ENCODE results near the gene INPP4B.

INPP4B gene

GRCh38 chr4:142567620-142568451 lies 278.3 kb downstream of the INPP4B start:
- no peak for DNase-seq

- peak; percentile 44 to 52 for DNase-seq
These were observed 278.9 kb downstream of the INPP4B start for GRCh38 chr4:142567199-142567598.

DNA sequence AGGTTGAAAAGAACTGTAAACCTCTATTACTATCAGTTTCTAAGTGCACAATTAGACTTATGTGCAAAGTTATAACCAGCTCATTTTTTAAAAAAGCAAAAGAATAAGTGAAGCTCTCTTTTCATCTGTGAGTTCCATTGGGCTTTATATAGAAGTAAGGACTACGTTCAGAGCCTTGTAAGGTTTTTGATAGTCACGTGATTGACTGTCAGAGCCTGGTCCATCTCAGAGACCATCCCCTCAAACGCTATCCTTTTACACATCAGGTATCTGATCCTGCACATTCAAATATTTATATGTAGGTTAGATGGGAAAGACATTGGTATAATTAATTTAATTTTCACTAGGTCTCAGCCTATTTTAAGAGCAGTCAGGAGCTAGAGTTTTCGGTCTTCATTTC lies 279.3 kb downstream of the INPP4B start:
- DNase-seq: no peak

DNA sequence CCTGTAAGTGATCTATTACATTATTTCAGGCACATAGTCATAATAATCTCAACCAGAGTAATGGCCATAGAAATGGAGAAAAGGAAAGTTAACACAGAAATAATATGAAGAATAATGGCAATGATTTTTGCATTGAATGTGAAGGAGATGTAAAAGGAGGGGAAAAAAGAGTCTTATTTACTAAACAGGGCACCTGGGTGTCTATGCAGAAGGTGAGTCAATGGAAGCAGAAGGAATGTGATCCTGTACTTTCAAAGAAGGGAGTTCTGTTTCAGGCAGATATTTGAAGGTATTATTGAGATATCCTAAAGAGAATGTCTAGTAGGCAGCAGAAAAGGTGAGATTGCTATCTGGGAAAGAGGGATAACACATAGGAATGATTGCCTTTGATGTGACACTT lies 279.9 kb downstream of the INPP4B start:
- DNase-seq: no peak

- no peak for DNase-seq
These were observed 280.3 kb downstream of the INPP4B start for GRCh38 chr4:142565771-142566170.

DNA sequence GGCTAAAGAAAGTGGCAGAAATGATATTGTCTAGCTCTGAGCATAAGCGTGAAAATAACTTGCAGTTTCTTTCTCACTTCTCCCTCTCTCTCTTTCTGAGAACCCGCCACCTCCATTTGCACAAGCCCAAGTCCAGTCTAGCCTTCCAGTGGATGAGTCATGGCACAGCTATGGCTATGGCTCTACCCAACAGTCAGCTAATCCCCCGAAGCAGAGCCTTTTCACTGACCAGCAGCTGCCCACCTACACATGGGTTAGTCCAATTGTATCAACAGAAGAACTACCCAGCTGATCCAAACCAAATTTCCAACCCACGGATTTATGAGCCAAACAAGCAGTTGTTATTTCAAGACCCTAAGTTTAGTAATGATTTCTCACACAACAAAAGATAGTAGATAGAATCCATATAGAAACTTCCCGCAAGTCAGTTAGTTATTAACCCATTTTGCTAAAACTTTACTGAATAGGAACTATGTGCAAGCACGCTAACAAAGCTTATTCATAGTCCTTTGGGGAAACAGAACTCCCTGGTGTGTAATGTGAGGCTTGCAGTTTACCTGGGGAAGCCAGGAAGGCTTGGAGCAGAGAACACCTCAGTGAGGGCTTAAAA lies 282.3 kb downstream of the INPP4B start:
- no peak for DNase-seq

DNA sequence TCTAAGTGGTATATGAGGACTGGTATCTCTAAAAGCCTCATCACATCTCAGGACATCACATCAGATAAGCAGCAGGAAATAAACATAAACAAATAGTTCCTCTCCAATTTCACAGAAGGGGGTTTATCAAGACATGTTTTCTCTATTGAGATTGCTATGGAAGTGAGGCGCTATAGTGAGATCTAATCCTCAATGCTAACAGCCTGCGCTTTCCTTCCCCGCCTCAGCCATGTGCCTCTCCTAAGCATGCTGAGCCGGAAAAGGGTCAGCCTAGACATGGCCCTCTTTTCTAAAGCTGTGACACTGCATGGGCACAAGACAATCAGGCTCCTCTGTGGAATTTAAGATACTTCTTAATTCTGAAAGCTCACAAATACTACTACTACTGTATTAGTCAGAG lies 286.1 kb downstream of the INPP4B start:
- no peak for DNase-seq

GRCh38 chr4:142558851-142559250 lies 287.2 kb downstream of the INPP4B start:
- no peak for DNase-seq

DNA sequence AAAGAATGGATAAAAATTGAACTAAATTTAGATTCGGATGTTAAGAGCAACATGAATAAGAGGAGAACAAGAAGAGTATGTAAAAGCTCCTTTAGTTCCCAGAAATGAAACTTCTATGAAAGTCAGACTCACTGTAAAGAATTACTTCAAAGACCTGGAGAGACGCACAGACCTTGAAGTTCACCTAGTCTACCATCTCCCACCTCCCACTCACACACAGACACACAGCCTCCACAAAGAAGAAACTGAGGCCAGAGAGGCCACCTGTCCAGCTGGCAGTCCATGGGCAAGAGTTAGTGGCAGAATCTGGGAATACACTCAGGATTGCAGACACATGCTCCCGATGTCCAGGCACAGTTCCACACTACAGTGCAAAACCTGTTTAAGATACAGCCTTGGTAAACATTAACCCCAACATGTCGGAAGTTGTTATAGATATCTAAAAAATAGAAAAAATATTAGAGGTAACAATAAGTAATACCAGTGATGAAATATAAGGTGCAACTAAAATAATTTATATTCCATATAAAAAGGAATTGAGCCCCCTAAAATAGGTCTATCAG lies 288.8 kb downstream of the INPP4B start:
- DNase-seq: no peak

GRCh38 chr4:142556570-142557238 lies 289.4 kb downstream of the INPP4B start:
- DNase-seq: no peak

GRCh38 chr4:142556048-142556447 lies 290.1 kb downstream of the INPP4B start:
- DNase-seq: no peak

- DNase-seq: no peak
These were observed 291.7 kb downstream of the INPP4B start for GRCh38 chr4:142554412-142554811.

DNA sequence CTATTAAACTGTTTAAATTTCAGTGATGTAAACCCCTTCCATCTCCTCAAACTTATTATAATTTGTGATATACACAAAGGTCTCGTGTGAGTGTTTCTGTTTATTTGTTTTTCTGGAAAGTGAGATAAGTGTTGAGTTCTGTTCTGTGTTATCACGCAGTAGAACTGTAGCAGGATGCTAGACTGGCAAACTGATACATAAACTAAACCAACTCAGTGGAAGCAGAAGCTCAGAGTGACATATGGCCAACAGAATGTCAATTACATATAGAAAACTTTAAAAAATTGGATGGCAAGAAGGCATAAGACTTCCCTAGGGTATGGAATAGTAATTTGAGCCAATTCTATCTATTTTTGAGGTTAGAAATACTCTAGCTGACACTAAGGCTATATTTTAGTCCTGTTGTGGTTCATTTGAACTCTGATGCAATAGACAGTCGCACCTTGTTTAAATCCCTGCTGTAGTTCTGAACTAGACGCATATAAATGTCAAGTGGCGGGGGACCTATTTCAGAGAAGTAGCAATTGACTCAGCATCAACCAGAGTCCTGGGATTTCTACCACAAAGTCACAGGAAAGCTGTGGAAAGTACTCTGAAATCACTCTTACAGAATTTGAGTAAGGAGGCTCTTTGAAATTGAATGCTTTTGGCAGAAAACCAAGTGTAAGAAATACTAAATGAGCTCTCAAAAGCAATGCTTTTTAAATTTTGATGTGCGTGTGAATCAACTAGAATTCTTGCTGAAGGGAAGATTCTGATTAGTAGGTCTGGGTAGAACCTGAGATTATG lies 294.4 kb downstream of the INPP4B start:
- DNase-seq: no peak

- DNase-seq: no peak
These were observed 295.1 kb downstream of the INPP4B start for GRCh38 chr4:142550965-142551364.

DNA sequence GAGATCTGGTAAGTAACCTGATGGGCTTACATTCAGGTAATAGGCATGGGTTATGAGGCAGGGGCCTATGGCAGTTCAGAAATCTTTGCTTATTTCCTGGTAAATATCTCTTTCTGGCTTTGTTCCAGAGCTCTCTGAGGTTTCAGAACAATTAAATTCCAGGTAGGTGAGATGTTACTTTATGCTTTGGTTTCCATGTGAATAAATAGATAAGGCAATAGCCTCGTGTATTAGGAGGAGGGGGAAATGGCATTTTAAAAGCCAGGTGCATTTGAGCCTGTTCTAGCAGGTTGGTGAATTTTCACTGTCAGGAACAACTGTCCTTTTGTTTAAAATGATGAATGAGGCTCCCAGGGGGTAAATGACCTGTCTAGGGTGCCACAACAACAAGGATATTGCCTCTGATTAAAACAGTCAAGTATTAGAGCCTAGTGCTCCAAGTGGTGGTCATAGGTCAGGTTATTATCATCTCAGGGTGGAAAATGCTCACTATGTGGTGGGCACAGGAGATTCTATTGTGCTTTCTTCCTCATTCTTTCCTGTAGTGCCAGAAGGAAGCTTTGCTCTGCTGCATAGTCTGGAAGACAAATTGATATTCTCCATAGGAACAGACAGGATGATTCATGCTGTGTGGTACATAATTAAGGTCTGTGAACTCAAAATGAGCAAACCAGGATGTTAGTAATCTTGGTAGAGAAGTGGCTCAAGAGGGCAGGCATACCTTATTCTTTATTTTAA lies 296.2 kb downstream of the INPP4B start:
- DNase-seq: no peak

DNA sequence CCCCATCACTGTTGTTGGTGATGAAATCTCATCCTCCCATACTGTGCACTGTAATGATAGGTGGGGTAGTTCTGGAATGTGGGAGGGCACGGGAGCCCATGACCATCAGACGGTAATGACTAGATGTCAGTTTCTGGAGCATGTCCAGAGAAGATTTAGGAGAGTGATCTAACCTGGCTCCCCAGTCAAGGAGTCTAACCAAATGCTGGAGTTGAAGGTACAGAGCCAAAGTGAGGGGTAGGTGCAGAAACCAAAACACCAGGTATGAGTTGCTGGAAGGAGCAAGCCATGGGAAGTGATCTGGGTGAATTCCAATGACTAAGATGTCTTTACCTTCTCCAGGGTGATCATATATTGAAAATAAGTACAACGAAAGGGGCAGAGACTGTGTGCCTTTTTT lies 296.9 kb downstream of the INPP4B start:
- DNase-seq: no peak

DNA sequence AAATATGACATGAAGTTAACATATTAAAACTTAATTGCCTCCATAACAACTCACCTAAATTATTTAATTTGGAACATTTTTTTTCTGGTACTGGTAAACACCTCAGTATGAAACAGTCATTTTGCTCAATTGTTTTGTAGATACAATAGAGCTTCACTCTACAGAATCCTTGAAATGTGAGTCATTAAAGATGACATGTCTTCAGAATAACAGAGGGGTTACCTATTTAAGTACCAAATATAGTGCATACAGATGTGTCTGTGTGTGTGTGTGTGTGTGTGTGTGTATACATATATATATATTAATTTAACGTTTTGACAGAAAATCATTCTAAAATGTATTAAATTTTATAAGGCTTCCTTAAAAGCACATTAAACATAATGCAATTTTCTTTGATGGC lies 297.6 kb downstream of the INPP4B start:
- no peak for DNase-seq

- DNase-seq: no peak
These were observed 298.1 kb downstream of the INPP4B start for GRCh38 chr4:142547974-142548373.

GRCh38 chr4:142544594-142544993 lies 301.5 kb downstream of the INPP4B start:
- DNase-seq: no peak

DNA sequence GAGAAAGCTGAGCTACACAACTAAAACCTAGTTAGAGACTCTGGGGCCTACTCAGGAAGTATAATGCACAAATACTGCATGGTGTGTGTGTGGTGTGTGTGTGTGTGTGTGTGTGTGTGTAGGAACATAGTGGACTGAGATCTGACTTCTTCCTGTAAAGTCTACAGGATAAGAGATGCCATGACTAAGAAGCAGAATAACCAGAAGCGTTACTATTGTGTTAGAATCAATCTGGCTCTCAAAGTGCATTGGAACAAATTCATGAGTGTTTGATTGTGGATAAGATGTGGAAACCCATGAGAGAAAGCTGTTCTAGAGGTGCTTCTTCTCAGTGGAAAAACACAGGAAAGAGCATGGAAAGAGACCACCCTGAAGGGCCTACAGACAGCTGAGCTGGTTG lies 302.1 kb downstream of the INPP4B start:
- no peak for DNase-seq

DNA sequence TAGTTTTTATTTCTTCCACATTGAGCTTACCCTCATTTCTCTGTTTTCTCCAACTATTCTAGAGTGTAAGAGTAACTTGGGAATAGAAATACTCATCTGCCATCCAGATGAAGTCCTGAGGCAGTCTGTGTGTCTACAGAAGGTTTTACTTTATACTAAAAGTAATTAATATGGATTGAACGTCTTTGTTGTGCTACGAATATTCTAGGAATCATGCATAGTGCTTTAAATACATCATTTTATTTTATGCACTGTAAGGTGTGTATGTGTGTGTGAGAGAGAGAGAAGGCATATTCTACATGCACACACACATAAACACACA lies 305.7 kb downstream of the INPP4B start:
- DNase-seq: no peak

DNA sequence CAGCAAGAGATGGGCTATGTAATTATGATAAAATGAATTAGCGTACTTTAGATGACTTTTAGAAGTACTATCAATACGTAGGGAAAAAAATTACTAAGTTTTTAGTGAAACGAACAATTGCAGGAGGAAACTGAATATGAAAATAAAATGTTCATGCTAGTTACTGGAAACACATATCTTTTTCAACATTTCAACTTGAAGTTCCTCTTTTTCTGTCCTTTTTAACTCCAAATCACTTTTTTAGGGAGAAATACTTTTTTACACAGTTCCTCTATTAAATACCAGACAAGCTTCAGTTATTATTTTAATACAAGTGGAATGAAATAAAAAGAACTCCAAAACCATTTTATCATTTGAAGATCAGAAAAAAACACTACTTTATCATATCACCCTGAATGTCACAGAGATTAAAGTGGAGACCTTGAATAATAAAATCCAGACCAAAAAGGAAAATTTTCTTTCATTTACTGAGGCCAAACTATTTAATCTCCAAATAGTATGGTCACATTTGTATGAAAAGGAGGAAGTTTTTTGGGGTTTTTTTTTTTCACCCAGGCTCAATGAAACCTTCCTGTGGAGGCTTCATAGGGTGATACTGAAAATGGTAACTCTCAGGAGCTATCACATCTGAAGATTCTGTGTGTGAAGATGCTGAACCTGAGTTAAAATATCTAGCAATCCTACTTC lies 306.2 kb downstream of the INPP4B start:
- DNase-seq: no peak

Data from activated CD4-positive, alpha-beta T cell treated with anti-CD3 and anti-CD28 coated beads, Interleukin-2, amount 50 U/mL, for 4 hours (primary cell).